Neutrophil (primary cell): ENCODE data around the gene CHST8.

Experiments
- H3K27ac ChIP-seq: fragments of 200-600 bp; sonication (generic); 2 replicates; pipeline ENCODE4 v1.5.1; 2016; ENCODE audit warnings: mild to moderate bottlenecking, moderate library complexity
- H3K27me3 ChIP-seq: fragments of 200-600 bp; sonication (generic); 2 replicates; pipeline ENCODE4 v1.6.0; 2016; ENCODE audit warnings: mild to moderate bottlenecking
- H3K36me3 ChIP-seq: fragments of 200-600 bp; sonication (generic); 2 replicates; pipeline ENCODE4 v1.5.1; 2017
- H3K4me1 ChIP-seq, 2 experiments: fragments of 200-600 bp in 1 of 2; sonication (generic) in 1 of 2; 1 replicate in 1 of 2; 2 replicates in 1 of 2; pipeline versions ENCODE4 v1.5.1 to v1.6.1; 2013 to 2016; ENCODE audit warnings: low read depth in 1 of 2, low read length in 1 of 2, mild to moderate bottlenecking in 1 of 2, moderate library complexity in 1 of 2; ENCODE audit not compliant: control insufficient read depth in 1 of 2, insufficient read depth in 1 of 2
- H3K4me3 ChIP-seq, 2 experiments: fragments of 200-600 bp in 1 of 2; sonication (generic) in 1 of 2; 1 replicate in 1 of 2; 2 replicates in 1 of 2; pipeline ENCODE4 v1.5.1; 2013 to 2016; ENCODE audit warnings: low read depth in 1 of 2, low read length in 1 of 2, mild to moderate bottlenecking in 1 of 2, moderate library complexity in 1 of 2
- H3K9me3 ChIP-seq: fragments of 200-600 bp; sonication (generic); 2 replicates; pipeline ENCODE4 v1.5.1; 2016
- CTCF ChIP-seq: fragments of 200-600 bp; sonication (generic); IDR thresholded peaks from 2 replicates; pipeline ENCODE4 v1.5.1; 2016; ENCODE audit warnings: antibody characterized with exemption

CHST8 gene

GRCh38 chr19:33697766-33698165 is 76.0 kb downstream of the CHST8 start:
- H3K27ac ChIP-seq, result no peak overlapping the region
- H3K27me3 ChIP-seq, result no peaks in the 10 kb centered on the region
- H3K9me3 ChIP-seq, result no peaks in the 10 kb centered on the region
- no peak for TF ChIP-seq CTCF
- no peaks in the 10 kb centered on the region for H3K36me3 ChIP-seq
- no peak overlapping the region for H3K4me3 ChIP-seq
- no peaks in the 10 kb centered on the region for H3K4me1 ChIP-seq

GRCh38 chr19:33698576-33699435 is 77.1 kb downstream of the CHST8 start:
- H3K27me3 ChIP-seq, result no peaks in the 10 kb centered on the region
- H3K27ac ChIP-seq, result no peak overlapping the region
- no peaks in the 10 kb centered on the region for H3K4me1 ChIP-seq
- H3K9me3 ChIP-seq, result no peaks in the 10 kb centered on the region
- TF ChIP-seq CTCF, result no peak
- H3K4me3 ChIP-seq, result no peak overlapping the region
- no peaks in the 10 kb centered on the region for H3K36me3 ChIP-seq

DNA sequence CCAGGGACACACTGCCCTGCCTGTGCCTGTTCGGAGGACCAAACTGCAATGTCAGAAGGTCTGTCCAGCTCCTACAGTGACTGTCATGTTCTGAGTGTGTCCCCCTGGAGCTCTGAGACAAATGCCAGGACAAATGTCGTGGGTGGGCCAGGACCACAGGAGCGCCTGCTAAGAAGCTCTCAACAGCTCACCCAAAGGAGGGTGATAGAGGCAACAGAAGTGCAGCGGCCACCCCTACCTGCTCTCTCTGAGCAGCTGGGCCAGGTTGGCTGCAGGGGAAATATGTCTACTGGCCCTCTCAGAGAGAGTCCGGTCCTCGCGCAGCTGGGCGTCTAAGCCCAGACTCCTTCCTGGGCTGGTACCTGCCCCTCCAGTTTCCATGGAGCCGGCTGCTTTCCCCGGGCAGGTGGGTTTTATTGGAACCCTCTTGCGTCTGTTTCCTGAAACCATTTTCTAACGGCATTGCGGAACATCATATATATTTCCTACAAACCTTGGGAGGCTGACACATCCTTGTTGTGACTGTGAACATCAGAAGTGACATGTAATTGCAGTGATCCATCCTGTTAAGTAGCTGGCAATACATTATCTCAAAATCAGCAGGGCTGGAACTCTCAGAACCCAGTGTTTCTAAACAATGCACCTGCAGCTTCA is 78.1 kb downstream of the CHST8 start:
- TF ChIP-seq CTCF, result no peak
- H3K36me3 ChIP-seq, result no peaks in the 10 kb centered on the region
- H3K9me3 ChIP-seq, result no peaks in the 10 kb centered on the region
- no peaks in the 10 kb centered on the region for H3K4me1 ChIP-seq
- H3K27ac ChIP-seq, result no peak overlapping the region
- H3K4me3 ChIP-seq, result no peak overlapping the region
- H3K27me3 ChIP-seq, result no peaks in the 10 kb centered on the region

- Histone ChIP-seq H3K36me3 (no peaks in the 10 kb centered on the region), H3K9me3 (no peaks in the 10 kb centered on the region), H3K4me3 (no peak overlapping the region), H3K27ac (no peak overlapping the region), H3K27me3 (no peaks in the 10 kb centered on the region), H3K4me1 (no peaks in the 10 kb centered on the region)
- no peak for TF ChIP-seq CTCF
These were observed 78.8 kb downstream of the CHST8 start for GRCh38 chr19:33700408-33701013.

- Histone ChIP-seq H3K36me3 (no peaks in the 10 kb centered on the region), H3K27ac (no peak overlapping the region), H3K4me1 (no peaks in the 10 kb centered on the region), H3K27me3 (no peaks in the 10 kb centered on the region), H3K9me3 (no peaks in the 10 kb centered on the region), H3K4me3 (no peak overlapping the region)
- no peak for TF ChIP-seq CTCF
These were observed 79.8 kb downstream of the CHST8 start for GRCh38 chr19:33701565-33701964.
